Panc1 (cell line): ENCODE measurements around the gene SMOC2. TPM values are rescaled to one million over a fixed set of nuclear protein-coding genes. Genes with fewer than 3 reads are reported as not detected.

ENCODE experiments used
- ATAC-seq: fragments of 200-7000 bp; cut with Tn5 transposase; 2 replicates; pipeline ENCODE4 v1.9.1; 2020; ENCODE audit warnings: mild to moderate bottlenecking, moderate library complexity
- BruUV-seq: library from RNA; stranded (reverse); fragments of 400-500 nt; replicated peaks from 2 replicates; lab custom pipeline; 2021; lab: Mats Ljungman, UMichigan
- CTCF ChIA-PET: fragments of 300-600 bp; sonication (Branson Sonifier 250); formaldehyde crosslinking; loops from one replicate; lab custom pipeline; 2022; ENCODE audit warnings: antibody characterized with exemption; lab: Charles Lee
- POLR2A ChIA-PET: fragments of 300-600 bp; sonication (Branson Sonifier 250); formaldehyde crosslinking; loops from one replicate; lab custom pipeline; 2022; ENCODE audit warnings: antibody characterized with exemption; lab: Charles Lee
- DNase-seq: peaks from one replicate; pipeline ENCODE4 v3.0.0-alpha.2; 2010; ENCODE audit warnings: low read depth, low spot score
- H3K27ac ChIP-seq: 2 replicates; pipeline ENCODE4 v1.5.1; 2011; ENCODE audit warnings: mild to moderate bottlenecking, low read length, inconsistent platforms
- H3K27me3 ChIP-seq: fragments of 200-500 bp; sonication (Bioruptor generic); 2 replicates; pipeline ENCODE4 v1.6.0; 2014; ENCODE audit warnings: low read length, inconsistent platforms; ENCODE audit not compliant: control insufficient read depth, insufficient read depth
- H3K36me3 ChIP-seq: fragments of 200-500 bp; sonication (Bioruptor generic); 2 replicates; pipeline ENCODE4 v1.5.1; 2014; ENCODE audit warnings: inconsistent platforms, mild to moderate bottlenecking, low read length, moderate library complexity; ENCODE audit not compliant: control insufficient read depth, insufficient read depth
- H3K4me1 ChIP-seq: 2 replicates; pipeline ENCODE4 v1.5.1; 2011; ENCODE audit warnings: inconsistent platforms, mild to moderate bottlenecking, low read length, moderate library complexity; ENCODE audit not compliant: control insufficient read depth, insufficient read depth
- H3K4me3 ChIP-seq, 2 experiments: 2 replicates each; pipeline ENCODE4 v1.5.1; 2011 to 2012; ENCODE audit warnings: low read depth in 2 of 2, low read length in 2 of 2, mild to moderate bottlenecking in 2 of 2, inconsistent platforms in 1 of 2, moderate library complexity in 1 of 2
- H3K9me3 ChIP-seq: fragments of 200-500 bp; sonication (Bioruptor generic); 2 replicates; pipeline ENCODE4 v1.5.1; 2014; ENCODE audit warnings: low read depth, mild to moderate bottlenecking, inconsistent platforms, low read length, moderate library complexity; ENCODE audit not compliant: control insufficient read depth, insufficient read depth
- POLR2AphosphoS5 ChIP-seq: IDR thresholded peaks from 2 replicates; pipeline ENCODE4 v1.6.1; 2012; ENCODE audit warnings: mild to moderate bottlenecking, low read depth, low read length, moderate library complexity
- SIN3A ChIP-seq: IDR thresholded peaks from 2 replicates; pipeline ENCODE4 v1.6.1; 2012; ENCODE audit warnings: low read depth, mild to moderate bottlenecking, low read length, moderate library complexity, borderline replicate concordance; ENCODE audit not compliant: insufficient read depth
- TCF7L2 ChIP-seq: IDR thresholded peaks from 2 replicates; pipeline ENCODE4 v1.6.1; 2011; ENCODE audit warnings: mild to moderate bottlenecking, low read depth, low read length, inconsistent platforms
- in situ Hi-C: cut with HindIII; loops from 2 replicates; pipeline ENCODE4 v1.10.0; 2016; ENCODE audit warnings: low sequenced_read_pairs, low pct_unique_long_range_greater_than_20kb
- intact Hi-C: fragments of 100-400 bp; cut with micrococcal nuclease; formaldehyde crosslinking; loops from one replicate; pipeline ENCODE4 v1.10.0; 2022; ENCODE audit not compliant: unreplicated experiment
- total RNA-seq: library from RNA; stranded (reverse); gene quantifications from one replicate; pipeline ENCODE4 v1.2.1, GENCODE V29; 2021; ENCODE audit not compliant: unreplicated experiment
- TF ChIP-seq, protein P1 (sequence below), 2 experiments: IDR thresholded peaks; 2 replicates each; pipeline ENCODE4 v1.6.1; 2011 to 2012; ENCODE audit warnings: low read depth in 2 of 2, control low read depth in 1 of 2, low read length in 1 of 2, mild to moderate bottlenecking in 1 of 2, moderate library complexity in 1 of 2; ENCODE audit not compliant: insufficient read depth in 1 of 2
- TF ChIP-seq, protein P2 (sequence below): fragments of 450-650 bp; IDR thresholded peaks from 2 replicates; pipeline ENCODE4 v1.5.1; 2017; ENCODE audit warnings: mild to moderate bottlenecking

SMOC2 gene
- total RNA-seq, 1 experiment from 2014 or later, result 0.13 TPM

DNA sequence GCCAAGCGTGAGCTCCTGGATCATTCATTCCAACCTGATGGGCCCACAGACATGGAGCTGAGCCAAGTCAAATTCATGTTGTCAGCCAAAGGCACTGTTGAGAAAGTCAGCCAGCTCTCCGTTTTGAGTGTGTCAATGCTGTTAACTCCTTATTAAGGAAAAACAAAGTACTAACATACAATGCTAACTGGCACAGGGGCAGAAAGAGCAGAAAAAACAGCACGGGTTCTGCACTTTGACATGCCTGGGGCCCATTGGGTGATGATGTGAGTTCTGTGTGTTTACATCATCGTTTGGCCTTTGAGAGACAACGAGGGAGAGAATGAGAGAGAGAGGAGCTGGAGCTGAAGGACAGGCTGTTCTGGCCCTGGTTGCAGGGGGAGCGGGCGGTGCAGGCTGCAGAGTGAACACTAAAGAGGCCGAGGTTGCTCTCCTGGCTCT is 85.9 kb downstream of the SMOC2 start:
- Histone ChIP-seq H3K27ac (no peak overlapping the region), H3K27me3 (peaks cover 15% of the 10 kb centered on the region), H3K36me3 (no peaks in the 10 kb centered on the region), H3K9me3 (no peaks in the 10 kb centered on the region), H3K4me1 (no peaks in the 10 kb centered on the region), H3K4me3 (no peak overlapping the region)
- ATAC-seq, result no peak
- no peak for DNase-seq
- in situ Hi-C loops, result no loop called here
- ChIA-PET POLR2A (no interaction called here), CTCF (no interaction called here)
- TF ChIP-seq, protein P1, sequence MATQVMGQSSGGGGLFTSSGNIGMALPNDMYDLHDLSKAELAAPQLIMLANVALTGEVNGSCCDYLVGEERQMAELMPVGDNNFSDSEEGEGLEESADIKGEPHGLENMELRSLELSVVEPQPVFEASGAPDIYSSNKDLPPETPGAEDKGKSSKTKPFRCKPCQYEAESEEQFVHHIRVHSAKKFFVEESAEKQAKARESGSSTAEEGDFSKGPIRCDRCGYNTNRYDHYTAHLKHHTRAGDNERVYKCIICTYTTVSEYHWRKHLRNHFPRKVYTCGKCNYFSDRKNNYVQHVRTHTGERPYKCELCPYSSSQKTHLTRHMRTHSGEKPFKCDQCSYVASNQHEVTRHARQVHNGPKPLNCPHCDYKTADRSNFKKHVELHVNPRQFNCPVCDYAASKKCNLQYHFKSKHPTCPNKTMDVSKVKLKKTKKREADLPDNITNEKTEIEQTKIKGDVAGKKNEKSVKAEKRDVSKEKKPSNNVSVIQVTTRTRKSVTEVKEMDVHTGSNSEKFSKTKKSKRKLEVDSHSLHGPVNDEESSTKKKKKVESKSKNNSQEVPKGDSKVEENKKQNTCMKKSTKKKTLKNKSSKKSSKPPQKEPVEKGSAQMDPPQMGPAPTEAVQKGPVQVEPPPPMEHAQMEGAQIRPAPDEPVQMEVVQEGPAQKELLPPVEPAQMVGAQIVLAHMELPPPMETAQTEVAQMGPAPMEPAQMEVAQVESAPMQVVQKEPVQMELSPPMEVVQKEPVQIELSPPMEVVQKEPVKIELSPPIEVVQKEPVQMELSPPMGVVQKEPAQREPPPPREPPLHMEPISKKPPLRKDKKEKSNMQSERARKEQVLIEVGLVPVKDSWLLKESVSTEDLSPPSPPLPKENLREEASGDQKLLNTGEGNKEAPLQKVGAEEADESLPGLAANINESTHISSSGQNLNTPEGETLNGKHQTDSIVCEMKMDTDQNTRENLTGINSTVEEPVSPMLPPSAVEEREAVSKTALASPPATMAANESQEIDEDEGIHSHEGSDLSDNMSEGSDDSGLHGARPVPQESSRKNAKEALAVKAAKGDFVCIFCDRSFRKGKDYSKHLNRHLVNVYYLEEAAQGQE (IDR thresholded peaks at IDR 0.05; ENCODE audit: insufficient read depth in 1 of 2, low read depth in 2 of 2, low read length in 1 of 2), result no peak
- TF ChIP-seq, protein P2, sequence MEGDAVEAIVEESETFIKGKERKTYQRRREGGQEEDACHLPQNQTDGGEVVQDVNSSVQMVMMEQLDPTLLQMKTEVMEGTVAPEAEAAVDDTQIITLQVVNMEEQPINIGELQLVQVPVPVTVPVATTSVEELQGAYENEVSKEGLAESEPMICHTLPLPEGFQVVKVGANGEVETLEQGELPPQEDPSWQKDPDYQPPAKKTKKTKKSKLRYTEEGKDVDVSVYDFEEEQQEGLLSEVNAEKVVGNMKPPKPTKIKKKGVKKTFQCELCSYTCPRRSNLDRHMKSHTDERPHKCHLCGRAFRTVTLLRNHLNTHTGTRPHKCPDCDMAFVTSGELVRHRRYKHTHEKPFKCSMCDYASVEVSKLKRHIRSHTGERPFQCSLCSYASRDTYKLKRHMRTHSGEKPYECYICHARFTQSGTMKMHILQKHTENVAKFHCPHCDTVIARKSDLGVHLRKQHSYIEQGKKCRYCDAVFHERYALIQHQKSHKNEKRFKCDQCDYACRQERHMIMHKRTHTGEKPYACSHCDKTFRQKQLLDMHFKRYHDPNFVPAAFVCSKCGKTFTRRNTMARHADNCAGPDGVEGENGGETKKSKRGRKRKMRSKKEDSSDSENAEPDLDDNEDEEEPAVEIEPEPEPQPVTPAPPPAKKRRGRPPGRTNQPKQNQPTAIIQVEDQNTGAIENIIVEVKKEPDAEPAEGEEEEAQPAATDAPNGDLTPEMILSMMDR, result no peak
- TF ChIP-seq POLR2AphosphoS5 (no peak), TCF7L2 (no peak), SIN3A (no peak)
- BruUV-seq, result no TSS peak
- intact Hi-C loops, result no loop called here

DNA sequence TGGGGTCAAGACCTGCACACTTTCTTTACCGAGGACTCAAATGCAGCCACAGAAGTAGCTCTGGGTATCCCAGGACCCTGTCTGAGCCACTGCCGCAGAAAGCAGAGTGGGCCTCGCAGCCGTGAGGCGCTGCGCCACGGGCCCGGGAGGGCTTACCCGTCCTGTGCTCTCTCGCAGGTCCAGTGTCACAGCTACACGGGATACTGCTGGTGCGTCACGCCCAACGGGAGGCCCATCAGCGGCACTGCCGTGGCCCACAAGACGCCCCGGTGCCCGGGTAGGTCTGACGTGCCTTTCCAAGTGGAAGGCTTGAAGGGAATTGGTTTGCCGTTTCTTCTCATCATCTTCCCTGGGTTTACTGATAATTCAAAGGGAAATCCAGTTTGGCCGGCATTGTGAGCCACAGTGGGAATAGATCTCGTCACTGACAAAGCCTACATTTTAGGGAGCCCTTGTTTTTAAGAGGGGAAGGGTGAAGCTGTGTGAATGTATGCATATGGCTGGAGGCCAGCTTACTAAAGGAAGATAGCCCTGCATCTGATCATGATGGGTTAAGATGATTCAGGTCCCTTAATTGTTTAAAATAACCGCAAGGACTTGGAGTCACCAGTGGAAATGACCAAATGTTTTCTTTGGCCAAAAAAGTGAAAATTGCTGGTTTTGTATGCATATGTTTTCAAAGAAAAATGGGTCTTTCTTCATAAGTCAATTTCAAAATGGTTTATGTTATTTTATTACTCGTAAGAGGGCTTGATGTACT is 86.6 kb downstream of the SMOC2 start:
- ATAC-seq, result no peak
- no peak overlapping the region for H3K4me3 ChIP-seq
- TF ChIP-seq SIN3A, result no peak
- H3K36me3 ChIP-seq, result no peaks in the 10 kb centered on the region
- intact Hi-C loops, result no loop called here
- ChIA-PET POLR2A (no interaction called here), CTCF (no interaction called here)
- no peaks in the 10 kb centered on the region for H3K9me3 ChIP-seq
- H3K4me1 ChIP-seq, result no peaks in the 10 kb centered on the region
- in situ Hi-C loops, result no loop called here
- H3K27me3 ChIP-seq, result peaks cover 10% of the 10 kb centered on the region
- DNase-seq, result no peak
- BruUV-seq, result no TSS peak
- H3K27ac ChIP-seq, result no peak overlapping the region

DNA sequence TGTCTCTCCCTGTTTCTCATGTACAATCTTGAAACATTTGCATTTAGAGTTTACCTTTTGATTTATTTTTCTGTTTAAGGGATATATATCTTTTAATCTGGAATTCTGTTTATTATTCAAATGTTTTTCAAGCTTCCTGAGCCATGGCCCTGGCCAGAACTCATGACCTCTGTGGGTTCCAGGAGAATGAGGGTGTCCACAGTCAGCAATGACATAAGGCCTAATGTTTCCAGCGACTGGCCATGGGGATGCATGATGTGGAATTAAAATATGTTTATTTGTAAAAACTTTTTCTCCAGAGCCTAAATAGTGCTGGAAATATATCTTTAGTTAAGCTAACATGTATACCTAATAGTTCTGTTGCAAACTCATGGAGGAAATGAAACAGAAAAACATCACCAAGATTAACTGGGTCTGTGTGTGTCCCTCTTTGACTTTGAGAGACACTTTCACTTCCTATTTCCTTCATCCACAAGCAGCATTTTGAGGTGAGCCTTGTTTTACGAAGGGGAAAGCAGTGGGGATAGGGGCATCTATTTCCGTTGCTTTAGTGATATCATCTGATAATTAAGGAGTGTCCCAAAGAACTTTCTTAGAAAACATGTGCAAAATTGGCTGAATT is 87.6 kb downstream of the SMOC2 start:
- no peak for DNase-seq
- no peak overlapping the region for H3K27ac ChIP-seq
- H3K27me3 ChIP-seq, result peaks cover 10% of the 10 kb centered on the region
- no peaks in the 10 kb centered on the region for H3K9me3 ChIP-seq
- TF ChIP-seq SIN3A, result no peak
- TF ChIP-seq, protein P1 (IDR thresholded peaks at IDR 0.05; ENCODE audit: insufficient read depth in 1 of 2, low read depth in 2 of 2, low read length in 1 of 2), result no peak
- TF ChIP-seq POLR2AphosphoS5, result no peak
- TF ChIP-seq, protein P2, result no peak
- no peak for TF ChIP-seq TCF7L2
- intact Hi-C loops, result no loop called here
- no peaks in the 10 kb centered on the region for H3K36me3 ChIP-seq
- ATAC-seq, result no peak
- in situ Hi-C loops, result no loop called here
- BruUV-seq, result no TSS peak
- ChIA-PET CTCF (no interaction called here), POLR2A (no interaction called here)
- no peaks in the 10 kb centered on the region for H3K4me1 ChIP-seq
- no peak overlapping the region for H3K4me3 ChIP-seq
